ENCODE measurements around the gene PAPOLB. TPM values are rescaled to one million over a fixed set of nuclear protein-coding genes. Genes with fewer than 3 reads are reported as not detected.

The PAPOLB gene
- total RNA-seq, 1 donor: 0.18 TPM

DNA sequence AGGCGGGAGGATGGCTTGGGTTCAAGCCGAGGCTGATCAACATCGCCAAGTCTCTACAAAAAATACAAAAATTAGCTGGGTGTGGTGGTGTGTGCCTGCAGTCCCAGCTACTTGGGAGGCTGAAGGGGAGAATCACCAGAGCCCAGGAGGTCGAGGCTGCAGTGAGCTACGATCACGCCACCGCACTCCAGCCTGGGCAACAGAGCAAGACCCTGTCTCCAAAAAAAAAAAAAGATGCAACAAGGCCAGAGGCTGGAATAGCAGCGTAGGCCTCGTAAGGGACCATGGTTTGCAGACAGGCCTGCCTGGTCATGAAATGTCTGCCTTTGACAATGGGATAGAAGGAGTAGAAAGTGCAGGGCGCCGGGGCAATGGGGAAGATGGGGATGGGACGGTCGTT lies 20.0 kb downstream of the PAPOLB start:
- H3K4me3 ChIP-seq (ENCODE audit: low read depth, low read length): no peak overlapping the region
- TF ChIP-seq, protein P1, sequence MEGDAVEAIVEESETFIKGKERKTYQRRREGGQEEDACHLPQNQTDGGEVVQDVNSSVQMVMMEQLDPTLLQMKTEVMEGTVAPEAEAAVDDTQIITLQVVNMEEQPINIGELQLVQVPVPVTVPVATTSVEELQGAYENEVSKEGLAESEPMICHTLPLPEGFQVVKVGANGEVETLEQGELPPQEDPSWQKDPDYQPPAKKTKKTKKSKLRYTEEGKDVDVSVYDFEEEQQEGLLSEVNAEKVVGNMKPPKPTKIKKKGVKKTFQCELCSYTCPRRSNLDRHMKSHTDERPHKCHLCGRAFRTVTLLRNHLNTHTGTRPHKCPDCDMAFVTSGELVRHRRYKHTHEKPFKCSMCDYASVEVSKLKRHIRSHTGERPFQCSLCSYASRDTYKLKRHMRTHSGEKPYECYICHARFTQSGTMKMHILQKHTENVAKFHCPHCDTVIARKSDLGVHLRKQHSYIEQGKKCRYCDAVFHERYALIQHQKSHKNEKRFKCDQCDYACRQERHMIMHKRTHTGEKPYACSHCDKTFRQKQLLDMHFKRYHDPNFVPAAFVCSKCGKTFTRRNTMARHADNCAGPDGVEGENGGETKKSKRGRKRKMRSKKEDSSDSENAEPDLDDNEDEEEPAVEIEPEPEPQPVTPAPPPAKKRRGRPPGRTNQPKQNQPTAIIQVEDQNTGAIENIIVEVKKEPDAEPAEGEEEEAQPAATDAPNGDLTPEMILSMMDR (IDR thresholded peaks at IDR 0.05; ENCODE audit: insufficient read depth, low read length): no peak

DNA sequence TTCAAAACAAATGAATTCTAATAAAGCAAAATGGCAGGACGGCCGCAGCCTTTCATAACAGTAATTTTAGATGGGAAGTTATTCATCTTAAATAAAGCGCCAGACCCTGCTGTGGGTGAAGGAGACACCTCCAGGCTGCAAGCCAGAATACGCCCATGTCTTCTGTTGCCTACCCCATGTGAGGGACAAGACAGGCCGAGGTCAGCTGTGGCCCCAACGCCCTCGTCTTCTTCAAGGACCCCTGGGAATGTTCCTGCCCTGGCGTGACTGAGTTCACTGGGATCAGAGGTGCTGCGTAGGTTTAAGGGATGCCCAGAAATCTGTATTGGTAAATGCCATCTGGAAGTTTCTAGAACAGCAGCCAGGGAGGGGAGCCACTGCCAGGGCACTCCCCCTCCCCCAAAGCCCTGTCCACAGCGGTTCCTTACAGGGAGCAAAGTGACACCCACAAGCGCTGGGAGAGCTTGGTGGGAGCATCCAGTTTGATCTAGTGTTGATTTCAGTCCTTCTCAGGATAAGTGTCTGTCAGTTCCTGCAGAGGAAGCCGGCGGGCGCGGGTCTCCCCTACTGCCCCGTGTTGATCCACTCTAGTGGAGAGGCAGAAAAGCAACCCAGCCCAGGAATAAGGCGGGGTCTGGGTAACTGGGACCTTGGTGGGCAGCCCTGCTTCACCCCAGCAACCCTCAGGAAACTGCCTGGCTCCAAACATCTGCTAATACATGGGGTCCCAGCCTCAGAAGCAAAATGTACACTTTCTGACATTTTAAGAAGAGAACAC lies 20.6 kb downstream of the PAPOLB start:
- TF ChIP-seq, protein P1 (IDR thresholded peaks at IDR 0.05; ENCODE audit: insufficient read depth, low read length): no peak
- H3K4me3 ChIP-seq (ENCODE audit: low read depth, low read length): no peak overlapping the region

More for the DNA sequence above, 20.0 kb downstream of the PAPOLB start:
- no peak for DNase-seq (ENCODE audit: low read depth)

DNA sequence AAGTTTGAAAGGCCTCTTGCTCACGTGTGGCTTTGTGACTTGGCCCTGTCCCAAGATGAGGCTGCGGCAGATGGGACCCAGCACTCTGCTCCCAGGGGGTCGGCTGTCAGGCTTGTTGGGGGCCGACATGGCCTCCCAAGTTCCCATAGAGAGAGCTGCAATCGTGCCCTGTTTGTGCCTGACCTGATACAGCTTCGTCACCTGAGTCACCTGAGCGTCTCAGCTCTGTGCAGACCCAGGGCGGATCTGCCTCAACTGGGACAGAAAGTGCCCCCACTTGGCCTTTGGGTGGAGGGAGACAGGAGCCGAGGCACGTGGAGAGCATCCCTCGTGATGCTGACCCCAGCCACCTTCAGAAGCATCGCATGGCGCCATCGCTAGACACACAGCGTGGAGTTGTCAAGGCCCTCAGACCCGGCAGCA lies 21.7 kb downstream of the PAPOLB start:
- no peak overlapping the region for H3K4me3 ChIP-seq (ENCODE audit: low read depth, low read length)
- TF ChIP-seq, protein P1 (IDR thresholded peaks at IDR 0.05; ENCODE audit: insufficient read depth, low read length): no peak
- no peak for DNase-seq (ENCODE audit: low read depth)

More for the DNA sequence above, 20.6 kb downstream of the PAPOLB start:
- no peak for DNase-seq (ENCODE audit: low read depth)

DNA sequence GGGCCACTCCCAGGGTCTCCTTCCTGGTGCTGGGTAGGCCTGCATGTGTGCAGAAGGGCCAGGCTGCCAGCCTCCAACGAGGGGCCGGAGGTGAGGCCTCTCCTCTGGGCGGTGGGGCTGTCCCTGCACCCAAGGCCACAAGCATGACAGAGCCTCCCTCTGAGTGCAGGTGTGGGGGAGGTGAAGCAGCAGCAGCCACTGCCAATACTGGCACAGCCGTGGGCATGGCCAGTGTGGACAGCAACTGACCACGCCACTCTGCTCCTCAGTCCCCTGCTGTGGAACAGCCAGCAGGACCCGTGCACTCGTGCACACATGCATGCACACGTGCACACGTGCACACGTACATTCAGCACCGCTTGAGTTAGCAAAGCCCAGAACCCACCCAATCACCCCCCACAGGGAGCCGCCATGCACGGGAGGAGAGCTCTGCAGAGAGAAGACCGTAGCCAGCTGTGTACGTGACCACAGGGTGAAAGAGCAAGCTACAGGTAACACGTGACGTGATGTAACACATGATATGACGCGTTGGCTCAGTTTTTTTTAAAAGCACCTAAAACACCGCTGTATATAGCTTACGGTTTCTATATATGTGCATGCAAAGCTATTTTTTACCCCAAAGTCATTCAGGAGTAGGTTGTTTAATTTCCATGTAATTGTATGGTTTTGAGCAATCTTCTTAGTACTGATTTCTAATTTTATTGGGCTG lies 23.1 kb downstream of the PAPOLB start:
- no peak for DNase-seq (ENCODE audit: low read depth)
- TF ChIP-seq, protein P1 (IDR thresholded peaks at IDR 0.05; ENCODE audit: insufficient read depth, low read length): no peak
- no peak overlapping the region for H3K4me3 ChIP-seq (ENCODE audit: low read depth, low read length)

DNA sequence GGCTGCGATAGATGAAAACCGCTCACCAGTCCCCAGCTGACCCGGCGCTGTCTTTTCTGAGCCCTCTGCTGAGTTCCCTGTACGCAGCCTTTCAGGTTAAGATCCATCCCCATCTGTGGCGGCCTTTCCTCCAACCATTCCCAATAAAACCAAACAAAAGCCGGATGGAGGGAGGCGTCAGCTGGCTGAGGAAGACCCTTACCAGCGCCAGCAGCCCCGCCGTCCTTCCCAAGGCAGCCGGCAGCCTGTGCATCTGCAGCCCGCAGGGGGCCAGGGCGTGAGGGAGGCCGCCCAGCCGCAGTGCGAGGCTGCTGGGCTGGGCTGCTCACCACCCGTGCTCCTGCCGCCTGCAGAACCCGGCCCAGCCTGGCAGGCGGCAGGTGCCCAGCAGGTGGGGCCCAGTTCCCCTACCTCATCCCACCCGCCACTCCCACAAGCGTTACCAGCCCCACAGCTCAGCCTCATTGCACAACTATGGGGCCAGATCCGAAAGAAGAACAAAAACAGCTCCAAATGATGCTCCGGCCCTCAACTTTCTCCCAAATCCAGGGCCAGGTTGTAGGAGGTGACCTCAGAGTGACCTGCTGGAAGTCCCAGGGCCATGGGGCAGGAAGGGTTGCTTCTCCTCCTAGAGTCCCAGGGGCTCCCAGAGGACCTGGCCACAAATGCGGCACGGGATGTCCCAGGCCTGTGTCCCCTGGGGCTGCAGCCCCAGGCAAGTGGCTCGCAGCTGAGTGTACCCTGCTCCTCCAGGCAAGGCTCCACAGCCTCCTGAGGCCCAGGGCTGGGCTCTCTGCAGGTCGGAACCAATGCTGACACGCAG lies 23.8 kb downstream of the PAPOLB start:
- TF ChIP-seq, protein P1 (IDR thresholded peaks at IDR 0.05; ENCODE audit: insufficient read depth, low read length): no peak
- DNase-seq (ENCODE audit: low read depth): no peak
- H3K4me3 ChIP-seq (ENCODE audit: low read depth, low read length): no peak overlapping the region

DNA sequence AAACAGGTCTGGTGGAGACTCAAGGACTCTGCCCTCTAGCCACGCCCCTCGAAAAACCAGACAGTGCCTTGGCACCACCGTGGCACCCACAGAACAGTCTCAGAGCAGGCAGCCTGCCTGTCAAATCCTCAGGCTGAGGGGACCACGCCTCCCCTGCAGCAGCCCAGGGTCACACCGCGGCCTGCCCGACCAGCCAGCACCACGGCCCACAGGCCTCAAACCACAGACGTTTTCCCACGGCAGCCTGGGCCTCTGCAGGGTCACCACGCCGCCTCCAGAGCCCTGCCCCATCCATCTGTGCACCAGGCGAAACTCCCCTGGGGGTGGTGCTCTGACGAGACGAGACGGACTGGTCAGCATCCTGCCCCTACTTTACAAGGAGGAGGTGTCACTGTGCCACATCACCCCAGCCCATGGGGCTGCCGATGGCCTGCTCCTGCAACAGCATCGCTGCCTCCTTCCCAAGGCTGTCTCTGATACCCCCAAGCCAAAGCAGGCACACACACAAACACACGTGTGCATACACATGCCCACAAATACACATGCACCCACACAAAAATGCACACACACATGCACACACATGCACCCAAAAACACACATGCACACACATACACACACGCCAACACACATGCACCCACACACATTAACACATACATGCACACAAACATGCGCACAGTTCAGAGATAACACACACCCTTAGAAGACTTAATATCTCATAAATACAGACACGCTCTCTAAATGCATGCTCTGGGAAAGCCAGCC lies 24.6 kb downstream of the PAPOLB start:
- DNase-seq (ENCODE audit: low read depth): no peak
- TF ChIP-seq, protein P1 (IDR thresholded peaks at IDR 0.05; ENCODE audit: insufficient read depth, low read length): no peak
- no peak overlapping the region for H3K4me3 ChIP-seq (ENCODE audit: low read depth, low read length)
